Naive thymus-derived CD4-positive, alpha-beta T cell (primary cell): ENCODE results near the gene CCDC93. TPM values are rescaled to one million over a fixed set of nuclear protein-coding genes. Genes with fewer than 3 reads are reported as not detected.

Experiments used
- ATAC-seq: fragments of 150-1000 bp; cut with Tn5 transposase; 2 replicates; pipeline ENCODE4 v1.10.0; 2021; ENCODE audit warnings: mild to moderate bottlenecking, moderate library complexity
- CTCF ChIA-PET: fragments of 350-600 bp; sonication (Branson Sonifier 250); formaldehyde crosslinking; loops from one replicate; lab custom pipeline; 2021; ENCODE audit warnings: antibody characterized with exemption; lab: Charles Lee
- POLR2A ChIA-PET: fragments of 350-600 bp; sonication (Branson Sonifier 250); formaldehyde crosslinking; loops from one replicate; lab custom pipeline; 2021; ENCODE audit warnings: antibody characterized with exemption, inconsistent platforms; lab: Charles Lee
- DNase-seq, 9 donors: peaks; one replicate each; pipeline versions ENCODE4 v3.0.0 to v3.0.0-alpha.2; 2020 to 2022; ENCODE audit warnings: mixed read lengths in 1 of 9
- H3K27ac ChIP-seq: one replicate; pipeline ENCODE4 v1.7.0; 2013; ENCODE audit warnings: mild to moderate bottlenecking, low read depth, low read length, moderate library complexity
- H3K27me3 ChIP-seq, 2 donors: one replicate each; pipeline ENCODE4 v1.7.0; 2013; ENCODE audit warnings: low read length in 2 of 2, mild to moderate bottlenecking in 2 of 2, moderate library complexity in 2 of 2; ENCODE audit not compliant: control insufficient read depth in 2 of 2, insufficient read depth in 2 of 2
- H3K36me3 ChIP-seq, 3 experiments: 1 replicate in 2 of 3; 2 replicates in 1 of 3; pipeline ENCODE4 v1.7.0; 2013; ENCODE audit warnings: low read length in 3 of 3, mild to moderate bottlenecking in 3 of 3, moderate library complexity in 1 of 3; ENCODE audit not compliant: insufficient read depth in 3 of 3, control insufficient read depth in 2 of 3
- H3K4me1 ChIP-seq, 2 donors: one replicate each; pipeline ENCODE4 v1.7.0; 2013; ENCODE audit warnings: low read length in 2 of 2, mild to moderate bottlenecking in 2 of 2, moderate library complexity in 1 of 2; ENCODE audit not compliant: control insufficient read depth in 2 of 2, insufficient read depth in 2 of 2
- H3K4me3 ChIP-seq: 2 replicates; pipeline ENCODE4 v1.7.0; 2013; ENCODE audit warnings: mild to moderate bottlenecking, low read length
- H3K9me3 ChIP-seq, 3 experiments: 1 replicate in 2 of 3; 2 replicates in 1 of 3; pipeline ENCODE4 v1.7.0; 2013; ENCODE audit warnings: low read length in 3 of 3; ENCODE audit not compliant: control insufficient read depth in 2 of 3
- H3K27ac Mint-ChIP-seq, 9 donors: one replicate each; pipeline ENCODE4 v1.8.0; 2020 to 2022; ENCODE audit warnings: mixed read lengths in 9 of 9, mild to moderate bottlenecking in 8 of 9, moderate library complexity in 5 of 9, inconsistent platforms in 2 of 9
- H3K27me3 Mint-ChIP-seq, 5 donors: one replicate each; pipeline ENCODE4 v1.8.0; 2021 to 2022; ENCODE audit warnings: mixed read lengths in 5 of 5, mild to moderate bottlenecking in 1 of 5
- H3K36me3 Mint-ChIP-seq, 5 donors: one replicate each; pipeline ENCODE4 v1.8.0; 2020 to 2022; ENCODE audit warnings: mixed read lengths in 5 of 5, mild to moderate bottlenecking in 3 of 5, inconsistent platforms in 1 of 5
- H3K4me1 Mint-ChIP-seq, 7 donors: one replicate each; pipeline ENCODE4 v1.8.0; 2020 to 2022; ENCODE audit warnings: mixed read lengths in 7 of 7, mild to moderate bottlenecking in 3 of 7, inconsistent platforms in 1 of 7
- H3K4me3 Mint-ChIP-seq, 10 donors: one replicate each; pipeline ENCODE4 v1.8.0; 2020 to 2022; ENCODE audit warnings: mild to moderate bottlenecking in 10 of 10, mixed read lengths in 10 of 10, moderate library complexity in 6 of 10, inconsistent platforms in 2 of 10
- H3K9me3 Mint-ChIP-seq, 11 donors: one replicate each; pipeline ENCODE4 v1.8.0; 2020 to 2022; ENCODE audit warnings: mixed read lengths in 11 of 11, mild to moderate bottlenecking in 4 of 11, inconsistent platforms in 1 of 11, moderate library complexity in 1 of 11
- intact Hi-C, 2 donors: fragments of 100-400 bp; cut with micrococcal nuclease; formaldehyde crosslinking; loops; one replicate each; pipeline ENCODE4 v1.15.1; 2023
- polyA plus RNA-seq, 2 donors: library from polyadenylated mRNA; unstranded; fragments of 300-500 nt; fragmentation: Illumina TruSeq; gene quantifications; one replicate each; pipeline ENCODE4 v1.2.3, GENCODE V29; 2021
- total RNA-seq, 6 experiments: library from RNA in 5 of 6; stranded (reverse) in 5 of 6; gene quantifications; 1 replicate in 5 of 6; 2 replicates in 1 of 6; pipeline ENCODE4 v1.2.3 and lab custom pipeline; 2021 to 2026

CCDC93 gene
- total and polyA plus RNA-seq, 7 experiments from 2014 or later, result 5.9 to 73.9 (median 47.9) TPM

DNA sequence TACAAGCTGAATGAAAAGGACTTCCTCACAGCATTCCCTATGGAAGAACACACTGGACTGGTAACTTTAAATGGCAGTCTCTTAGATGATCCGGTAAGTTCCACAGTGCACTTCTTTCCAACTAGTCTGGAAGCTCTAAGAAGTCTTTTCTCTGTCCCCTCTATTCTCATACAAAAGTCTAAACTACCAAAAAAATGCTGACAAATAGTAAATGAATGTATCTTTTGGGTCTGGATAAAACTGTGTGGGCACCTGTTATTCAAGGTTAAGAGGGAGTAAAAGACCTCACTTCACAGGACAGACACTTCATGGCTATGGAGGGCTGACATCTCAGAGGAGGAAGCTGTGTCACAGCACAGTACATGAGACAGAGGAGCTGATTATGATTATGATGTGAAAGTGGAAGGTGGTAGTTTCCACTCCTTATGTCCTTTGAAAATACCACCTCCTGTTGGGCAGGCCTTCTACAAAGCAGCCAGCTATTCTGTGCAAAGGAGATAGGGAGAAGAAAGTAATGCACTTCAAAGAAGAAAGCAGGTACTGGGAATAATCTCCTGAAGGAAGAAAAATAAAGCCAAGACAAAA is 23.9 kb downstream of the CCDC93 start:
- Mint-ChIP-seq H3K36me3 (peaks cover 0 to 65% (median 35%) of the 10 kb centered on the region in 5 donors), H3K27ac (peak overlapping the region in 1 of 9 donors; percentile 6), H3K4me3 (no peak overlapping the region)

DNA sequence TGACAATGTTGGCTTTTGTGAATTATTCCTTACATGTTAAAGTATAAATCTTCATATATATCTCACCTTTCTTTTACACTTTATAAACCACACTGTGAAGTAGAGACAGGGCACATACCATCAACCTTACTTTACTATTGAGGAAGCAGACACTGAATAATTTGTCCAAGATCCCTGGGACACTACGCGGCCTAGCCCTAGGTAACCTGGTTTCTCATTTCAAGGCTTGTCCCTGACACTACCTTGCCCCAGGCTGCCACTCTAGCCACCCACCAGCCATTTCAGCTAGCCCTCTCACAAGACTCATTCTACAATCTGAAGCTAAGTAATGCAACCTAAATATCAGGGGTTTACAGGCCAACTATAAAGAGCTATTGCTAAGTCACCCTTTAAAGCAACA is 26.7 kb downstream of the CCDC93 start:
- peaks cover 13 to 68% (median 33%) of the 10 kb centered on the region in 5 donors for H3K36me3 Mint-ChIP-seq
- POLR2A ChIA-PET, result no interaction called here

More for the DNA sequence above, 23.9 kb downstream of the CCDC93 start:
- Mint-ChIP-seq H3K27me3 (no peaks in the 10 kb centered on the region), H3K4me1 (peaks cover 0 to 21% (median 6%) of the 10 kb centered on the region in 7 donors), H3K9me3 (no peaks in the 10 kb centered on the region)
- CTCF ChIA-PET, result interaction anchor here (3.5 kb wide), 1 partner anchor 13 kb away, joined by 21 read pairs; no protein-coding TSS in a partner anchor
- no peaks in the 10 kb centered on the region for H3K4me1 ChIP-seq
- peaks cover 4 to 71% (median 11%) of the 10 kb centered on the region in 3 experiments for H3K36me3 ChIP-seq
- no peaks in the 10 kb centered on the region for H3K27me3 ChIP-seq
- no peak overlapping the region for H3K27ac ChIP-seq
- intact Hi-C loops, result no loop called here
- POLR2A ChIA-PET, result no interaction called here
- H3K9me3 ChIP-seq, result no peaks in the 10 kb centered on the region
- DNase-seq, result no peak
- no peak overlapping the region for H3K4me3 ChIP-seq
- ATAC-seq, result no peak

DNA sequence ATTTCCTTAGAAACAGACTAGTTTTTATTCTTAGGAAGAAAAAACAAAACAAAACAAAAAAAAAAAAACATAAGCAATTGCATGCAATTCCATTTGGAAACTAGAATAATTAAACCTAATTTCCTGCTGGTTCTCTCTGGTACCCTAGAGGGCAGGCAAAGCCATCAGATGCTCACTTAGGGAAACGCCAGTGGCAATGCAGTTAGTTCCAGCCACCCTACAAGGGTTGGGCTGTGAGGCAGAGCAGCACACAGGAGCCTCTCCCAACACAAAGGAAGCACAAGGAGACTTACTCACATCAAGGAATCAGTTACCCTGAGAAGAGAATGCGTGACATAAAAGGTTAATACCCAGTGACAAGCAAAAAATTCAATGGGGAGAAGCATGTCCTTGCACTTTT is 28.8 kb downstream of the CCDC93 start:
- Mint-ChIP-seq H3K36me3 (peaks cover 16 to 62% (median 29%) of the 10 kb centered on the region in 5 donors), H3K4me1 (peaks cover 3 to 20% (median 10%) of the 10 kb centered on the region in 7 donors), H3K27me3 (no peaks in the 10 kb centered on the region), H3K4me3 (no peak overlapping the region), H3K9me3 (no peaks in the 10 kb centered on the region), H3K27ac (peak overlapping the region in 1 of 9 donors; percentile 14)
- Histone ChIP-seq H3K4me1 (no peaks in the 10 kb centered on the region), H3K27ac (no peak overlapping the region), H3K36me3 (peaks cover 0 to 57% (median 5%) of the 10 kb centered on the region in 3 experiments), H3K27me3 (no peaks in the 10 kb centered on the region), H3K4me3 (no peak overlapping the region), H3K9me3 (no peaks in the 10 kb centered on the region)
- intact Hi-C loops, result no loop called here
- ChIA-PET CTCF (no interaction called here), POLR2A (no interaction called here)
- DNase-seq (no peak), ATAC-seq (no peak)

More for the DNA sequence above, 26.7 kb downstream of the CCDC93 start:
- Histone ChIP-seq H3K36me3 (peaks cover 0 to 67% (median 6%) of the 10 kb centered on the region in 3 experiments), H3K4me3 (no peak overlapping the region), H3K27ac (no peak overlapping the region), H3K4me1 (no peaks in the 10 kb centered on the region), H3K9me3 (no peaks in the 10 kb centered on the region), H3K27me3 (no peaks in the 10 kb centered on the region)
- ATAC-seq (no peak), DNase-seq (no peak)
- H3K4me1 Mint-ChIP-seq, result peaks cover 3 to 21% (median 10%) of the 10 kb centered on the region in 7 donors
- H3K27ac Mint-ChIP-seq, result peak overlapping the region in 1 of 9 donors; percentile 18
- no peaks in the 10 kb centered on the region for H3K9me3 Mint-ChIP-seq
- no peaks in the 10 kb centered on the region for H3K27me3 Mint-ChIP-seq
- intact Hi-C loops, result no loop called here
- CTCF ChIA-PET, result interaction anchor here (0.9 kb wide), 1 partner anchor 10 kb away, joined by 3 read pairs; no protein-coding TSS in a partner anchor
- no peak overlapping the region for H3K4me3 Mint-ChIP-seq

DNA sequence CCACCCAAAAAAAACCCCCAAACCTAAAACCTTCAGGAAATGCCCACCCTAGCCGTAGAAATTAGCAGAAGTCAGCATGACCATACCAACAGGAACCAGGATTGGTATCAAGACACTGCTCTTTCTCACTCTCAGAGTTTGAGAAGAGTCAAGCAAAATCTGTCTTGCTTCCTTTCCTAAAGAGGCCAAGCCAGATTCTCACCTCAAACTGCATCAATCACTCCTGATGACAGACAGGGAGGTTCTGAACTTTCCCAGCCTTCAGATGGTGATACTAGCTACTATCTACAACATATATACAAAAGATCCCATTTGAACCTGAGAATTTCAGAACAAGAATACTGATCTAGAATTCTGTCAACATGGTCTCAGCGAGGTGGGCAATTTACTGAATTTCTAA is 29.7 kb downstream of the CCDC93 start:
- no peak overlapping the region for H3K4me3 ChIP-seq
- ChIA-PET POLR2A (no interaction called here), CTCF (no interaction called here)
- peaks cover 3 to 24% (median 9%) of the 10 kb centered on the region in 7 donors for H3K4me1 Mint-ChIP-seq
- H3K4me3 Mint-ChIP-seq, result no peak overlapping the region
- H3K36me3 Mint-ChIP-seq, result peaks cover 13 to 58% (median 25%) of the 10 kb centered on the region in 5 donors
- H3K27ac ChIP-seq, result no peak overlapping the region
- no peaks in the 10 kb centered on the region for H3K27me3 Mint-ChIP-seq
- peaks cover 0 to 57% (median 0%) of the 10 kb centered on the region in 3 experiments for H3K36me3 ChIP-seq
- intact Hi-C loops, result no loop called here
- no peaks in the 10 kb centered on the region for H3K27me3 ChIP-seq
- DNase-seq (no peak), ATAC-seq (no peak)
- H3K9me3 Mint-ChIP-seq, result no peaks in the 10 kb centered on the region
- H3K4me1 ChIP-seq, result no peaks in the 10 kb centered on the region
- no peaks in the 10 kb centered on the region for H3K9me3 ChIP-seq
- H3K27ac Mint-ChIP-seq, result peak overlapping the region in 5 of 9 donors; percentile 30 to 68 (median 48)

DNA sequence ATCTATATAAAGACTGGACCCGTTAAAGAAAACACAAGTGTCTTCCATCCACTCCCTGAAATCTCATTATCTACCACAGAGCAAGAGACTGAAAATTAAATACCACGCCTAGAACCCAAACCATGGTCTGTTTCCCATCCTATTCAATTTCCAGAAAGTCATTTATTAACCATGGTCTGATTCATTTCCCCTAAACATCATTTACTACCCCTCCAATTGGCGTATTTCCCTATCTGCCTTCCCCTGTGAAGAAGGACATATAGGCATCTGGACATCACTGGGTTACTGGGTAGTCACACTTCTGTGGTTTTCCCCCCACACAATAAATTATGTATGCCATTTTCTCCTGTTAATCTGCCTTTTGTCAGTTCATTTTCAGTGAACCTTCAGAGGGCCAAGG is 30.8 kb downstream of the CCDC93 start:
- no peaks in the 10 kb centered on the region for H3K27me3 ChIP-seq
- Mint-ChIP-seq H3K4me1 (peaks cover 0 to 27% (median 6%) of the 10 kb centered on the region in 7 donors), H3K27me3 (no peaks in the 10 kb centered on the region), H3K27ac (peak overlapping the region in 1 of 9 donors; percentile 20), H3K4me3 (no peak overlapping the region), H3K9me3 (no peaks in the 10 kb centered on the region), H3K36me3 (peaks cover 10 to 55% (median 24%) of the 10 kb centered on the region in 5 donors)
- peaks cover 0 to 58% (median 0%) of the 10 kb centered on the region in 3 experiments for H3K36me3 ChIP-seq
- no peak overlapping the region for H3K4me3 ChIP-seq
- no peaks in the 10 kb centered on the region for H3K4me1 ChIP-seq
- H3K27ac ChIP-seq, result no peak overlapping the region
- POLR2A ChIA-PET, result no interaction called here
- no peaks in the 10 kb centered on the region for H3K9me3 ChIP-seq
- CTCF ChIA-PET, result no interaction called here
- ATAC-seq, result no peak
- no peak for DNase-seq
- intact Hi-C loops, result no loop called here

DNA sequence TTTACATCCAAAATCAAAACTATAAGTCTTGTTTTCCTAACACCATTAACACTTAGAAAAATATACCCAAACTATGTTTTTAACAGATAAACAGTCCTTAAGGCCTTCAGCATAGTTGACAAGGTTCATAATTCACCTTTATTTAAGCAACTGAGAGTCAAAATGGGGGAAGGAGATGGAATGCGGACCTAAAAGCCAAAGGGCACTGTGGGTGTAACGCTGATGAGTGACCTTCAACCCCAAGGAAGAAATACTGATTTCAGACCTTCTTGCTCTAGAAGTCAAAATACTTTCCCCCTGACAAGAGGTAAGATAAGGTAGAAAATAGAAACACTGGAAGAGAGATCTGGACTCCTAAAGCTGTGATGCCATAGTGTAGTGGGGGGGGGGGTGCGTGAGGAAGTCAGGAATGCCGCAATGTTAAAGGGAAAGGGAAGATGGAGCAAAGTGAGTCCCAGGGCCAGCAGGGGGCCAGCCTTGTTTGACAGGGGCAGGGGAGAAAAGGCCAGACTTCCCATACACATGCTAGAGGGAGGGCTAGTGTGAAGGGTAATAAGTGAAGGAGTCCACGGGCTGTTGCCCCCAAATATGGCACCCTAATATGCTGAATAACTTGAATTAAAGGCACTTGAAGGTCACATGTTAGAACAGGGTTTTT is 31.4 kb downstream of the CCDC93 start:
- Mint-ChIP-seq H3K27ac (no peak overlapping the region), H3K36me3 (peaks cover 12 to 60% (median 24%) of the 10 kb centered on the region in 5 donors), H3K4me1 (peaks cover 0 to 27% (median 6%) of the 10 kb centered on the region in 7 donors), H3K9me3 (no peaks in the 10 kb centered on the region), H3K4me3 (no peak overlapping the region), H3K27me3 (no peaks in the 10 kb centered on the region)
- no peak for ATAC-seq
- Histone ChIP-seq H3K27me3 (no peaks in the 10 kb centered on the region), H3K36me3 (peaks cover 0 to 63% (median 0%) of the 10 kb centered on the region in 3 experiments), H3K4me1 (no peaks in the 10 kb centered on the region), H3K27ac (no peak overlapping the region), H3K4me3 (no peak overlapping the region), H3K9me3 (no peaks in the 10 kb centered on the region)
- ChIA-PET POLR2A (no interaction called here), CTCF (no interaction called here)
- DNase-seq, result no peak
- intact Hi-C loops, result no loop called here
